ENCODE data around the gene DSE.

DNA sequence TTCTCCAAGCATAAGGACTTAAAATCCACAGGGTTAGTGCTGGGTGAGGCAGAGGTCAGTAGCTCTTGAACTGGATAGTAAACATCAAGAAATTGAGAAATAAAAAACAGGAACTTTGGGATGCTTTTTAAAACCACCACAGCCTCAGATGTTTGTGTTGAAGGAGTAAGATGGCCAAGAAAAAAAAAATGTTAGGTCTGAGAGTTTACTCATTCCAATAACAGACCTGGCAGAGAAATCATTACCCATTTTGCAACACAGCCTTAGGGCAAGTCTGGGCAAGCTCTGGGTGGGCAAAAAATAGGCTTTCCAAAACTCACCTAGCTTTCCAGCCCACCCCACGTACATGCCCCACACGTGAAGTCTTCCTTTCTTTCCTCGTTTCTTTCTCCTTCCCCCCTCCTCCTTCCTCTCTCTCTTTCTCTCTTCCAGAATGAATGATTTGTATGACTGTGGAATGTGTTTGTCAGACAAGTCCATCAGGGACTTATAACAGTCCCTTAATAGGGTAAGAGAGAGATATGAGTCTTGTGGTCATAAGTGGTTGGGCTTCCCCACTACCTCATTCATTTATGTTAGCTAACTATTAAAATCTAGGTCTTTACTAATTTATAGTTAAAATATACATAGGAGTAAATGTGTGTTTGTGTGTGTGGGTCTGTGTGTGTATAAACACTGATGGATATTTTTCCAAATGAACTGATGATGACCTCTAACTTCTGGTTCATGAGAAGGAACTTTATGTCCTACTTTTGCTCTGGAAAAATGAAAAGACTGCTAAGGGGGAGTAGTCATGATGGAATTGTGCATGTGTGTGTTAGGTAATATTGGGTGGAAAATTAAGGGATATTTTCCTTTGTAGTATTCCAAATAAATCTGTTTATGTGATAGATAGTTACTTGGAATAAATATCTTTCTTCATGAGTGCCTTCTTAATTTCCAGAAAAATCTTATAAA is 18.0 kb upstream of the DSE start:
- TF ChIP-seq, protein P1, sequence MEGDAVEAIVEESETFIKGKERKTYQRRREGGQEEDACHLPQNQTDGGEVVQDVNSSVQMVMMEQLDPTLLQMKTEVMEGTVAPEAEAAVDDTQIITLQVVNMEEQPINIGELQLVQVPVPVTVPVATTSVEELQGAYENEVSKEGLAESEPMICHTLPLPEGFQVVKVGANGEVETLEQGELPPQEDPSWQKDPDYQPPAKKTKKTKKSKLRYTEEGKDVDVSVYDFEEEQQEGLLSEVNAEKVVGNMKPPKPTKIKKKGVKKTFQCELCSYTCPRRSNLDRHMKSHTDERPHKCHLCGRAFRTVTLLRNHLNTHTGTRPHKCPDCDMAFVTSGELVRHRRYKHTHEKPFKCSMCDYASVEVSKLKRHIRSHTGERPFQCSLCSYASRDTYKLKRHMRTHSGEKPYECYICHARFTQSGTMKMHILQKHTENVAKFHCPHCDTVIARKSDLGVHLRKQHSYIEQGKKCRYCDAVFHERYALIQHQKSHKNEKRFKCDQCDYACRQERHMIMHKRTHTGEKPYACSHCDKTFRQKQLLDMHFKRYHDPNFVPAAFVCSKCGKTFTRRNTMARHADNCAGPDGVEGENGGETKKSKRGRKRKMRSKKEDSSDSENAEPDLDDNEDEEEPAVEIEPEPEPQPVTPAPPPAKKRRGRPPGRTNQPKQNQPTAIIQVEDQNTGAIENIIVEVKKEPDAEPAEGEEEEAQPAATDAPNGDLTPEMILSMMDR (IDR thresholded peaks at IDR 0.05; ENCODE audit: insufficient read depth, low read length, poor library complexity, severe bottlenecking): no peak
- TF ChIP-seq EZH2phosphoT487 (conservative IDR thresholded peaks at IDR 0.05; ENCODE audit: low read length): no peak
